Breast epithelium (tissue), 3 donors: Measurements from ENCODE around the gene UPP2.

Experiments used
- POLR2A ChIP-seq: fragments of 450-650 bp; IDR thresholded peaks from one replicate; pipeline ENCODE4 v1.6.1; 2016; ENCODE audit warnings: antibody characterized with exemption, mild to moderate bottlenecking, moderate library complexity
- POLR2AphosphoS5 ChIP-seq, 3 donors: sonication (generic); formaldehyde crosslinking; IDR thresholded peaks; one replicate each; pipeline ENCODE4 v1.6.1; 2017; ENCODE audit warnings: antibody characterized with exemption in 3 of 3
- TF ChIP-seq, protein P1 (sequence below), 3 donors: fragments of 450-650 bp; IDR thresholded peaks; one replicate each; pipeline ENCODE4 v1.5.1; 2016 to 2017; ENCODE audit warnings: antibody characterized with exemption in 3 of 3, mild to moderate bottlenecking in 3 of 3, moderate library complexity in 3 of 3

- TF ChIP-seq, protein P1, sequence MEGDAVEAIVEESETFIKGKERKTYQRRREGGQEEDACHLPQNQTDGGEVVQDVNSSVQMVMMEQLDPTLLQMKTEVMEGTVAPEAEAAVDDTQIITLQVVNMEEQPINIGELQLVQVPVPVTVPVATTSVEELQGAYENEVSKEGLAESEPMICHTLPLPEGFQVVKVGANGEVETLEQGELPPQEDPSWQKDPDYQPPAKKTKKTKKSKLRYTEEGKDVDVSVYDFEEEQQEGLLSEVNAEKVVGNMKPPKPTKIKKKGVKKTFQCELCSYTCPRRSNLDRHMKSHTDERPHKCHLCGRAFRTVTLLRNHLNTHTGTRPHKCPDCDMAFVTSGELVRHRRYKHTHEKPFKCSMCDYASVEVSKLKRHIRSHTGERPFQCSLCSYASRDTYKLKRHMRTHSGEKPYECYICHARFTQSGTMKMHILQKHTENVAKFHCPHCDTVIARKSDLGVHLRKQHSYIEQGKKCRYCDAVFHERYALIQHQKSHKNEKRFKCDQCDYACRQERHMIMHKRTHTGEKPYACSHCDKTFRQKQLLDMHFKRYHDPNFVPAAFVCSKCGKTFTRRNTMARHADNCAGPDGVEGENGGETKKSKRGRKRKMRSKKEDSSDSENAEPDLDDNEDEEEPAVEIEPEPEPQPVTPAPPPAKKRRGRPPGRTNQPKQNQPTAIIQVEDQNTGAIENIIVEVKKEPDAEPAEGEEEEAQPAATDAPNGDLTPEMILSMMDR (IDR thresholded peaks at IDR 0.05) = no peak
- TF ChIP-seq POLR2A = no peak
- TF ChIP-seq POLR2AphosphoS5 (IDR thresholded peaks at IDR 0.05) = no peak
These were observed 29.3 kb upstream of the UPP2 start for GRCh38 chr2:158072361-158072760.
